Stimulated activated CD8-positive, alpha-beta memory T cell treated with anti-CD3 and anti-CD28 coated beads, Interleukin-4, amount 100 ng/mL, for 24 hours (primary cell): ENCODE results near the gene ADCY1.

Source experiments
- DNase-seq: peaks from one replicate; pipeline ENCODE4 v3.0.0-alpha.2; 2020; ENCODE audit warnings: low read depth

The ADCY1 gene

GRCh38 chr7:45625714-45626440 lies 51.7 kb downstream of the ADCY1 start:
- DNase-seq, result no peak

DNA sequence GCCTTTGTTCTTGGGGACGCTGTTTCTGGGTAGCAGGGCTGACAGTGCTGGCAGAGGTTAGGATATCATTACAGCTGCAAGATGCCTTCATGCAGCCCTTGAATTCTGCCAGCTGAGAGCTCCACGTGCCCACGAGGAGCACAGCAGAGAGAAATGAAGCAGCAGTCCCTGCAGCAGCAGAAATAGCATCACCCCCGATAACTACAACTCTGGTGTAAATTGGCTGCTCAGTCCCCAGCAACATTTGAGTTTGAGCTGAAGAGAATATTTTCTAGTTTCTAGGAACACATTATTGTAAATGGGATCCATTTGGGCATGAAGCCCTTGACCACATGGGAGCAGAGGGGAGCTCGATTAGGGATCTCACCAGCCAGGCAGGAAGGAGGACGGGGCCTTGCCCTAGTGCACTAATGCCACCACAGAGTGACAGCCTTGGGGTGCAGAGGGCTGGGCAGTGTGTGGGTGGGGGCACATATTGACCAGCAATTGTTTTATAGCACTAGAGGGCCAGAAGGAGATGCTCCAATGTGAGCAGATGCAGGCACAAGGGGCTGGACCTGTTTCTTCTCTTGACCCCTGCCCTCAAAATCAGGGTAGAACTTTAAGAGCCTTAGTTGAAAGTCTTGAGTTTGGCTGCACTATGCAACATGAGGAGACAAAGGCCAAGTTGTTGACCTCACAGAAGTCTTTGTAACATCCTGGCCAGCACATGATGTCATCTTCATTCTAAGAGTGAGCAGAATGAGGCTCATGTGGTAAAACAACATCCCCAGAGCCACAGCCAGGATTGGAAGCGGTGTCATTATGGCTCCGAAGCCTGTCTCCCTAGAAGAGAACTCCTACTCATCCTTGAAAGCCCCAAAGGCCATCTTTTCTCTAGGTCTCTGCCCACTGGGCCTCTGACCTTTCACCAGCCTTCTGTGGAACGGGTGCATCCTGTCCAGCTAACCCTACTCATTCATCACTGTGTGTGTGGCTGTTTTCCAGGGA lies 52.6 kb downstream of the ADCY1 start:
- no peak for DNase-seq

- no peak for DNase-seq
These were observed 53.7 kb downstream of the ADCY1 start for GRCh38 chr7:45627691-45628456.

DNA sequence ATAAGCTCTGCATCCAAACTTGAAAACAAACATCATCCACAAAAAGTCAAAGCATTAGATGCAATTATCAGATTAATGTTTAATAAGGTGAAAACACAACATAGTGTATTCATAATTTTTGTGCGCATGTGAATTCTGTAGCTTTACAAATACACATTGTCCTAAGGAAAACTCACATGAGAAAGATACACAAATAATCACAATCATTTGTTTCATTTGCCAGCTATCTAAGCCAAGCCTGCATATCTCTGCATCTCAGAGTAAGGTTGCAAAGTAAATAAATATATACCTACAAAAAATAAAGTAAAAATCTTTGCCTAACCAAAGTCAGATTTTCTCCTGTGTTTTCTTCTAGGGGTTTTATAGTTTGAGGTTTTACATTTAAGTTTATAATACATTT lies 57.4 kb downstream of the ADCY1 start:
- DNase-seq, result no peak

DNA sequence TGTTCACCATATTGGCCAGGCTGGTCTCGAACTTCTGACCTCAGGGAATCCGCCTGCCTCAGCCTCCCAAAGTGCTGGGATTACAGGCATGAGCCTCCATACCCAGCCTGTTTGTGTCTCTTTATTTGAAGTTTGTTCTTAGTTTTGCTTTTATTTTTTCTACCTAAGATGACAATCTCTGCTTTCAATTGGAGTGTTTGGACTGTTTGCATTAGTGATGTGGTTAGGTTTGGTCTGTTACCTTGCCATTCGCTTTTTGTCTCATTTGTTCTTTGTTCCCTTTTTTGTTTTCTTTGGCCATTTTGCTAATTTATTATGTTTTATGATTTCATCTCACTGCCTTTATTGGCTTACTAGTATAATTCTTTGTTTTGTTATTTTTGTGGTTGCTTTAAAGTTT lies 62.6 kb downstream of the ADCY1 start:
- DNase-seq, result no peak

DNA sequence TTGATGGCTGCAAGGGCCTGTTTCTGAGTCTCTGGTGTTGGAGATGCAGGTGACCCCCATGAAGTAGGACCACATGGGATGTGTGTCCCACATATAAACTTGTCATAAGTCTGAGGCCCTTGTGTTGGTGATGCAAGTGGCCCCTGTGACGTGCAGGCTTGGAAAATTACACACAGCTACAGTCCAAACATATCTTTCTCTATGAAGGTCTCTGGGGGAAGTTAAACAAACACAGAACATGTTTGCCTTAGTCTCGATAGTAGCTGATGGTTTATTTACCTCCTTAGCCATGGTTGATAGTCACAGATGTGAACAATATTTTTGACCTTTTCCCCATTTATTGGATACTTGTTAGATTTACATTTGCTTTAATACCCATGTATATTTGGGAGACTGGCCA lies 64.7 kb downstream of the ADCY1 start:
- no peak for DNase-seq

GRCh38 chr7:45642044-45642443 lies 67.9 kb downstream of the ADCY1 start:
- DNase-seq, result no peak

DNA sequence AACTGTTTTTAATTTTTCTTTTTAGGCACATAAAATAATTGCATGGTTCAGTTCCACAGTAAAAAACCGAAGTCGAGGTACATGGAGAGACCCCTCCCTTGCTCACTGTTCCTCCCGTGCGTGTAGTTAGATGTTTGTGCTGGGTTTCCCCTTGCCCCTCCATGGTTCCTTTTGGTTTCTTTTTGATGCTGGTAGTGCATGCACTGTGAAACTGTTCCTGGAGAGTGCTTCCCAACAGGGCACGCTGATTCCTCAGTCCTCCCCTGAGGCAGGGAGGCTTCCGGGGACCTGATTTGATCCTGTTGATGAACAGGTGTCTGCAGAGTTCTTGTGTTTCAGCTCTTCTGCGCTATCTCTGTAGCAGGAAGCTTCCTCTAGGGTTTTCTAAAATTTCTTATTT lies 69.5 kb downstream of the ADCY1 start:
- no peak for DNase-seq

- DNase-seq, result no peak
These were observed 70.1 kb downstream of the ADCY1 start for GRCh38 chr7:45644237-45644636.

GRCh38 chr7:45645141-45645969 lies 71.2 kb downstream of the ADCY1 start:
- DNase-seq, result no peak

GRCh38 chr7:45646207-45646821 lies 72.1 kb downstream of the ADCY1 start:
- DNase-seq, result no peak

- no peak for DNase-seq
These were observed 73.0 kb downstream of the ADCY1 start for GRCh38 chr7:45646996-45647825.

DNA sequence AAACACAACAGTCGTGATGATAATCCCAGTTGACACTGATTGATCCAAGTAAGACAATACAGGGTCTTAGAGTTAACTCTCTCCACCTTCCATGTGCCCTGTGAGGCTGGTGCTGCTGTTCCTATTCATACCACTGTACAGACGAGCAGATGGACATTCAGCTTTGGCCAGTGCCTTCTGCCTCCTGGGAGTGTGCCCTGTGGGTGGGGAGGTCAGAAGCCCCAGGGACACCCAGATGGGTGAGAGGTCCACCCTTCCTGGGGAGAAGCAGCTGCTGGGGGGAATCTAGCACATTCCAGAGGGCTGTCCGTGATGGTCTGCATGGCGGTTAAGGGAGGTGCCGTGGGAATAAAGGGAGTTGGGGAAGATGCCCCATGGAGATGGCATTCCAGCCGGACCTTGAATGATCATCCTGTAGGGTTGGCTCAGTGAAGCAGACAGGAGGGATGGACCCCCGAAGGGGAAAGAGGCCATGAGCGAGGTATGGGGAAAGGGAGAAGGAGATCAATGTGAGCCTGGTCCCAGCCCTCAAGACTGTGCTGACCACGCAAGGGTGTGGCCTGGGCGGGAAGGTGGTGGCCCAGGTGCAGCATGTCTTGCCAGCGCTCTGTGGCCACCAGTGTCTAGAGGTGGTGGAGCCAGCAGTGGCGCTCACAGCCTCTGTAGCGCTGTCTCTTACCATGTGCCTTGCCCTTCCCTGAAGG lies 74.0 kb downstream of the ADCY1 start:
- no peak for DNase-seq

GRCh38 chr7:45648671-45648995 lies 74.5 kb downstream of the ADCY1 start:
- DNase-seq, result no peak

GRCh38 chr7:45649560-45650346 lies 75.6 kb downstream of the ADCY1 start:
- DNase-seq, result no peak

GRCh38 chr7:45650404-45651394 lies 76.5 kb downstream of the ADCY1 start:
- no peak for DNase-seq

DNA sequence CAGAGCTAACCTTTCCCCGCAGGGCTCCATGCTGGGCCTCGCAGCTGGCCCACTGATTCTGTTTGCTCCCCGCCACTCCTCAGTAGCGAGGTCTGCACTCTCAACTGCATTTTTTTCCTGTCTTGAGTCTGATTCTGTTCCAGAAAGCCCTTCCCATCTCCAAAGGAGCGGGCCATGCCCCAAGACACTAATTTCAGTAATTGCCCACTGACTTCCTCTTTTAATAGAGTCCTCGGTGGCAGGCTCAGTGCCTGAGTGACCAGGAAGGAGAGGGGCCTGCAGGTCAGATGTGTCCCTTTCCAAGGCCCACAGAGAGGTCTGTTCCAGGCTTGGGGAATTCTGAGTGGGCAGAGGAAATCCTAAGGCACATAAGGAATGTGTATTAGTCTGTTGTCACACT lies 77.4 kb downstream of the ADCY1 start:
- no peak for DNase-seq

DNA sequence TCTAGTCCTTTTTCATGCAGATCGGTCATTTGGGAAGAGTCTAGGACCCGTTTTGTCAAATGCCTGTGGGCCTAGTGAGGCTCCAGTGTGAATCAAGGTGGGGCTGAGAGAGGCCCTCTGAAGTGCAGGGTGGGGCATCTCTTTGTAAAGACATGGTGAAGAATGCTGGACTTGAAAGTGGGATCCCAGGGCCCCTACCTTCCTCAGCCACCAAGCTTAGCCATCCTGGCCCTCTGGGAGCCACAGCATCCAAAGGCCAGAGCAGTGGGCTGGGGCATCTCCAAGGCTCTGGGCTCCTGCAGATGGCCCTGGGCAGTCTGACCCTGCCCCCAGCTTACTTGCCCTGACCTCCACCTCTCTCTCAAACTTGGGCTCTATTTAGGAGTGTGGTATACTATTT lies 78.5 kb downstream of the ADCY1 start:
- DNase-seq, result no peak
